HCEC 1CT (cell line): ENCODE measurements around the gene CDC42BPA.
"Not testable (repeated sequence)": the region's sequence is repeated elsewhere in the genome, so short reads cannot be mapped to it uniquely, and the experiment has no call there.

Experiments
- DNase-seq: peaks from one replicate; pipeline ENCODE4 v3.0.0-alpha.2; 2017

Gene CDC42BPA

GRCh38 chr1:227305894-227306626 lies 12.2 kb downstream of the CDC42BPA start:
- DNase-seq, result no peak

GRCh38 chr1:227304665-227305064 lies 13.6 kb downstream of the CDC42BPA start:
- DNase-seq, result no peak

GRCh38 chr1:227303662-227304061 lies 14.6 kb downstream of the CDC42BPA start:
- no peak for DNase-seq

GRCh38 chr1:227300682-227301081 lies 17.6 kb downstream of the CDC42BPA start:
- no peak for DNase-seq

- DNase-seq, result peak; percentile 63
Measured at GRCh38 chr1:227299688-227300087, 18.6 kb downstream of the CDC42BPA start.

- peak; percentile 63 for DNase-seq
Measured at GRCh38 chr1:227299241-227299627, 19.1 kb downstream of the CDC42BPA start.

GRCh38 chr1:227298512-227299240 lies 19.6 kb downstream of the CDC42BPA start:
- no peak for DNase-seq

GRCh38 chr1:227297073-227297793 lies 21.1 kb downstream of the CDC42BPA start:
- no peak for DNase-seq

GRCh38 chr1:227295609-227296008 lies 22.7 kb downstream of the CDC42BPA start:
- DNase-seq, result no peak

GRCh38 chr1:227285745-227286144 lies 32.5 kb downstream of the CDC42BPA start:
- DNase-seq, result no peak

- DNase-seq, result no peak
Measured at GRCh38 chr1:227281371-227281770, 36.9 kb downstream of the CDC42BPA start.

- no peak for DNase-seq
Measured at GRCh38 chr1:227280836-227281235, 37.5 kb downstream of the CDC42BPA start.

- not testable (repeated sequence) for DNase-seq
Measured at GRCh38 chr1:227276156-227276693, 42.1 kb downstream of the CDC42BPA start.

- no peak for DNase-seq
Measured at GRCh38 chr1:227273557-227273956, 44.7 kb downstream of the CDC42BPA start.

- no peak for DNase-seq
Measured at GRCh38 chr1:227272428-227272827, 45.9 kb downstream of the CDC42BPA start.

- DNase-seq, result no peak
Measured at GRCh38 chr1:227270554-227270953, 47.7 kb downstream of the CDC42BPA start.

- DNase-seq, result peak; percentile 8
Measured at GRCh38 chr1:227268943-227269342, 49.3 kb downstream of the CDC42BPA start.

- DNase-seq, result no peak
Measured at GRCh38 chr1:227265891-227266290, 52.4 kb downstream of the CDC42BPA start.

- no peak for DNase-seq
Measured at GRCh38 chr1:227263869-227264268, 54.4 kb downstream of the CDC42BPA start.

- DNase-seq, result no peak
Measured at GRCh38 chr1:227261501-227261900, 56.8 kb downstream of the CDC42BPA start.

GRCh38 chr1:227260433-227260832 lies 57.9 kb downstream of the CDC42BPA start:
- DNase-seq, result no peak

GRCh38 chr1:227257964-227258363 lies 60.3 kb downstream of the CDC42BPA start:
- no peak for DNase-seq

- DNase-seq, result no peak
Measured at GRCh38 chr1:227255086-227255732, 63.1 kb downstream of the CDC42BPA start.
